Fibroblast of the aortic adventitia (primary cell): Measurements from ENCODE around the gene HAUS2. TPM values are rescaled to one million over a fixed set of nuclear protein-coding genes. Genes with fewer than 3 reads are reported as not detected.

ENCODE experiments used
- DNase-seq: peaks from one replicate; pipeline ENCODE4 v3.0.0-alpha.2; 2010; ENCODE audit warnings: low read depth
- H3K4me3 ChIP-seq: 2 replicates; pipeline ENCODE4 v1.5.1; 2011; ENCODE audit warnings: low read depth, mild to moderate bottlenecking, control low read depth, low read length, moderate library complexity
- CTCF ChIP-seq: IDR thresholded peaks from 2 replicates; pipeline ENCODE4 v1.5.1; 2011; ENCODE audit warnings: mild to moderate bottlenecking, low read length, control low read depth, inconsistent platforms; ENCODE audit not compliant: insufficient read depth
- total RNA-seq: library from RNA; depleted of rRNA; stranded (reverse); fragments of >200 nt; gene quantifications from 2 replicates; pipeline ENCODE4 v1.2.3, GENCODE V29; 2012; ENCODE audit warnings: low replicate concordance

The HAUS2 gene
- total RNA-seq, 1 donor, result 41.5 TPM

GRCh38 chr15:42582569-42583375 lies 34.1 kb downstream of the HAUS2 start:
- DNase-seq, result no peak
- no peak for TF ChIP-seq CTCF
- H3K4me3 ChIP-seq, result no peak overlapping the region

DNA sequence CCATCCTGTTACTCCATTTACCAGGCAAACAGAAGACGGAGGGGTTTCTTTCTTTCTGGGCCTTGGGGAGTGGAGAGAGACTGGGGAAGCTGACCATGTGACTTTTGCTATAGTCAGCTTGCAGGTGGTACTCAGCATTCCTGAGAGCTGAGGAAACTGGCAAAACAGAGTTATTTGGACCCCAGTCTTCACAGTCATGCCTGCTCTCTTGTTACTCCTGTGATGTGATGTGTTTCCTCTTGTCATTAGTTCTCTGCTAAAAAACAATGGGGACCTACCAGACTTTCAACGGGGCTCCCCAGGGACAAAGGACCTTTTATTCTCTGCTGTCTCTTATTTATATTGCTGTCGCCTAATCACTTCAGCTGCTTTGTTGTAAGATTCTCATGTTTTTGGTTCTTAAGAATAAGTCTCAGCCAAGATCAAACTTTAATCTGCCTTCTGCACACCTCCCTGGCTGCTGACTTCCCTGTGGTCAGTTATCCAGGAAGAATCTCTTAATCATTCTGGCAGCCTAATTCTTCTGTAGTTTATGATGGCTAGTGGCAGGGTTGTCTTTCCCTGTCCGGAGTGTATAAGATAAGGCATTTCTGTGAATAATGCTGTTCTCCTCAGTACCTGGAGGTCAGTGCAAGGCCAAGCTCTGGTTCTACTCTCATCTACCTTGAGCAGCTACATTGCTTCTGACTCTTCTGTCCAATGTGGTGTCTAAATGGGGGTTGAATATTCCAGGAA lies 35.6 kb downstream of the HAUS2 start:
- no peak overlapping the region for H3K4me3 ChIP-seq
- TF ChIP-seq CTCF, result no peak
- DNase-seq, result no peak

DNA sequence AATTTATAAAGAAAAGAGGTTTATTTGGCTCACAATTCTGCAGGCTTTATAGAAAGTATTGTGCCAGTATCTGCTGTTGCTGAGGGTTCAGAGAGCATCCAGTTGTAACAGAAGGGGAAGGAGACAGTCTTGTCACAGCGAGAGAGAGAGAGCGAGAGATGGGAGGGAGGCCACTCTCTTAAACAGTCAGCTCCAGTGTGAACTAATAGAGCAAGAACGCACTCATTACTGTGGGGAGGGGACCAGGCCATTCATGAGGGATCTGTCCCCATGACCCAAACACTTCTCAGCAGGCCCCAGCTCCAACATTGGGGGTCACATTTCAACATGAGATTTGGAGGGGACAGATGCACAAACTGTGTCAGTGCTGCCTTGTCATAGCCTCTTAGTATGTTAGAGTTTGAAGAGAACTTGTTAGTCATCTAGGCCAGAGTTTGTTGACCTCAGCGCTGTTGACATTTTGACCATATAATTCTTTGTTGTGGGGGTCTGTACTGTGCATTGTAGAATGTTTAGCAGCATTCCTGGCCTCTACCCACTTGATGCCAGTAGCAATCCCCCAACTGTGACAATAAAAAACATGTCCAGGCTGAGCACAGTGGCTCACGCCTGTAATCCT lies 42.1 kb downstream of the HAUS2 start:
- no peak for TF ChIP-seq CTCF
- no peak for DNase-seq

DNA sequence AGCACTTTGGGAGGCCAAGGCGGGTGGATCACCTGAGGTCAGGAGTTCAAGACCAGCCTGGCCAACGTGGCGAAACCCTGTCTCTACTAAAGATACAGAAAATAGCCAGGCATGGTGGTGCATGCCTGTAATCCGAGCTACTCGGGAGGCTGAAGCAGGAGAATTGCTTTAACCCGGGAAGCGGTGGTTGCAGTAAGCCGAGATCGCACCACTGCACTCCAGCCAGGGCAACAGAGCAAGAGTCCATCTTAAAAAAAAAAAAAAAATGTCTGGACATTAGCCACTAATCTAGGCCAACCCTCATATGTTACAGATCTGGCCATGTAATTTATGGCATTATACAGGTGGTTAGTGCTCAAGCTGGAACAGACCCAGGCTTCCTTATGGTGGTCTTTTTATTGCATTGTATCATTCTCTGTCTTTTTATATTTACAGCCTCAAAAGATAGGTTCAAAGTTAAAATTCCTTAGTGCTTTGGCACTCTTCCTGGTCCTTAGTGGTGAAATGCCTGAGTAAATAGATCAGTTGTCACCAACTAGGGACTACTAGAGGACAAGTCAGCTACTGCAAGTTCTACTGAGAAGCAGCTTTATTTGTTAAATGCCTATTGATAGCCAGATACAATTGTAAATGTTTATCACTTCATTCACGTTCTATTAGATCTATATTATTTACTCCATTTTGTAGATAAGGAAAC lies 42.7 kb downstream of the HAUS2 start:
- no peak overlapping the region for H3K4me3 ChIP-seq
- peak; percentile 22 for TF ChIP-seq CTCF
- DNase-seq, result peak; percentile 45

More for the DNA sequence above, 42.1 kb downstream of the HAUS2 start:
- H3K4me3 ChIP-seq, result no peak overlapping the region

- no peak for TF ChIP-seq CTCF
- DNase-seq, result no peak
Observed at GRCh38 chr15:42592716-42593115, 44.1 kb downstream of the HAUS2 start.

DNA sequence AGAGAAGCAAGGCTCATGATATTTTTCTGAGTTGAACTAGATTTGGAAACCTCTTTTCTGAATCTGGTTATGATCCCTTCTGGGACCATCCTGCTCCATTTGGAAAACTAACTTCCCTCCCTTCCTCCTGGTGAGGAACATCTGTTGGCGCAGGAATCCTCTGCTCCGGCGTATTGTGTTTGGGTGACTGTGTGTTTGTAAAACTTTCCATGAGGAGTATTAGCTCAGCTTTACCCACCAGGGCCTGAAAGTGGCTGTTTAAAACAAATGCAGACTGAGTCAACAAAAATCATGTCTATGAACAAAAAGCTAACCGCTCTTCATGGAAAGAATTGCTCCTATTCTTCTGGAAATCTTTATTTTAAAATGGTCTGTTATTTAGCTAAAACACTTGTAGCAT lies 44.5 kb downstream of the HAUS2 start:
- peak; percentile 42 for DNase-seq
- no peak overlapping the region for H3K4me3 ChIP-seq

More at GRCh38 chr15:42592716-42593115, 44.1 kb downstream of the HAUS2 start:
- no peak overlapping the region for H3K4me3 ChIP-seq

More for the DNA sequence above, 44.5 kb downstream of the HAUS2 start:
- TF ChIP-seq CTCF, result no peak
